CMK (cell line): ENCODE data around the gene SGCA.

Experiments
- DNase-seq: peaks from one replicate; pipeline ENCODE4 v3.0.0-alpha.2; 2010; ENCODE audit warnings: low read depth

Gene SGCA

GRCh38 chr17:50194934-50195865 is 29.4 kb downstream of the SGCA start:
- no peak for DNase-seq

DNA sequence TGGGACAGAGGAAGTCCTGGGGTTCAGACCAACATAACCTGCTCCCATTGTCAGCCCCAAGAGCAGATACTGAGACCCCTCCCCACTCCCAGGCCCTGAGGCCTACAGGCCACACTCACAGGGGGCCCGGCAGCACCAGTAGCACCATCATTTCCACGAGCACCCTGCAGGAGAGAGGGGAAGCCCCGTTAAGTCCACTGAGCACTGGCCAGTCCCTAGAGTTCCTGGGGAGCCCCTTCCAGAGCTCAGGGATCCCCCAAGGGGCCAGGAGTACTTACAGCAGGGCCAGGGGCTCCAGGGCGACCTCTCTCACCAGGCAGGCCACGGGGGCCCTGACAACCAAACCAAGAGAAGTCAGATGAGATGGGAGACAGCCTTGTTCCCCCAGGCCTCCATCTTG is 30.2 kb downstream of the SGCA start:
- DNase-seq = no peak

DNA sequence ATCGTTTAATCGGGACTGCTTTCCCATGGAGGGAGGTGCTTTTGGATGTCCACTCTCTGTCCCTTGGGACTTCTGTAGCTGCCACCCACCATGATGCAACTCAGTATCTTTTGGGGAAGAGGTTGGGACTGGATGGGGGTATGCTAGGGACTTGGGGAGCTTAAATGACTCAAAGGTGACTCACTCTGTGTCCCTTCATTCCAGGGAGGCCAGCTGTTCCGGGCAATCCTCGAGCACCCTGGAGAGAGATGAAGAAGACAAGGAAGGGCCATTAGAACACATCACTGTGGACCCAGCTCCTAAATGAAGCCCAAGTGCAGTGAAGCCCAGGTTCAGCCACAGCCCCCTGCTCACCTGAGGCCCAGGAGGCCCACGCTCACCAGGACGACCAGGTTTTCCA is 31.0 kb downstream of the SGCA start:
- no peak for DNase-seq

- DNase-seq = no peak
These were observed 32.3 kb downstream of the SGCA start for GRCh38 chr17:50198026-50198669.

DNA sequence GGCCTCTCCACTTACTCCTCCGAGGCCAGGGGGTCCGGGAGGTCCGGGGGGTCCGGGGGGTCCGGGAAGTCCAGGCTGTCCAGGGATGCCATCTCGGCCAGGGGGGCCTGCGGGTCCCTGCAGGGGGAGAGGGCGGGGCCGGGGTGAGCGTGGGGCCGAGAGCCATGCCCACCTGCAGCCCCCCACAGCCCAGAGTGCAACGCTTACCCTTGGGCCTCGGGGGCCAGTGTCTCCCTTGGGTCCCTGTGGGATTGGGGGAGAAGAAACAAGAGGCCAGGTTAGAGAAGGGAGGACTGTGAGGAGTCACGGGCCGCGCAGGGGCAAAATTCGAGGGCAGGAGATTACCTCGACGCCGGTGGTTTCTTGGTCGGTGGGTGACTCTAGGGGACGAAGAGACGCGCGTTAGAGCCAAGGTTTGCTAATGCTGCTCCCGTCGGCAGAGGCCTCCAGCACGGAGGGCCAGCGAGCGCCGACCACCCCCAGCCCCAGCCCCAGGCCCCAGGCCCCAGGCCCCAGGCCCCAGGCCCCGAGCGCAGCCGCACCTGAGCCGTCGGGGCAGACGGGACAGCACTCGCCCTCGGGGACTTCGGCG is 33.5 kb downstream of the SGCA start:
- DNase-seq = no peak

DNA sequence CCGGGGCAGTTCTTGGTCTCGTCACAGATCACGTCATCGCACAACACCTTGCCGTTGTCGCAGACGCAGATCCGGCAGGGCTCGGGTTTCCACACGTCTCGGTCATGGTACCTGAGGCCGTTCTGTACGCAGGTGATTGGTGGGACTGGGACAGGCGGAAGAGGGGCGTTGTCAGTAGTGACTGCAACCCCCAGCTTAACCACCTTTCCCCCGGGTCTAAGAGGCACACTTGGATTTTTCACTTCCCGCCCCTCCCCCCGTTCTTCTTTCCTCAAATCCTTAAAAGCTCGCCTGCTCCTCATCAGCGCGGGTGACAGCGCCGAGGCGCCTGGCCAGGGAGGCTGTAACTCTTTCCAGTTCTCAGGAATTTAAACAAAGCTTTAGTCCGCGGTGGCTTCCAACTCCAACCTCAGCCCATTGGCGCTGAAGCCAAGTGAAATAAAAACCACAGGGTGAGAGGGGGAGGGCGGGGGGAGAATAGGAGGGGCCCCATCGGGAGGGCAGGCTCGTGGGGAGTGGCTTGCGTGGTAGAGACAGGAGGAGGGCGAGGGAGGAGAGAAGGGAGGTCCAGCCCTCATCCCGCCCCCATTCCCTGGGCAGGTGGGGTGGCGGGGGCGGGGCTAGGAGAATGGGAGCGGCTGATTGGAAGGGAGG is 34.1 kb downstream of the SGCA start:
- DNase-seq = no peak

DNA sequence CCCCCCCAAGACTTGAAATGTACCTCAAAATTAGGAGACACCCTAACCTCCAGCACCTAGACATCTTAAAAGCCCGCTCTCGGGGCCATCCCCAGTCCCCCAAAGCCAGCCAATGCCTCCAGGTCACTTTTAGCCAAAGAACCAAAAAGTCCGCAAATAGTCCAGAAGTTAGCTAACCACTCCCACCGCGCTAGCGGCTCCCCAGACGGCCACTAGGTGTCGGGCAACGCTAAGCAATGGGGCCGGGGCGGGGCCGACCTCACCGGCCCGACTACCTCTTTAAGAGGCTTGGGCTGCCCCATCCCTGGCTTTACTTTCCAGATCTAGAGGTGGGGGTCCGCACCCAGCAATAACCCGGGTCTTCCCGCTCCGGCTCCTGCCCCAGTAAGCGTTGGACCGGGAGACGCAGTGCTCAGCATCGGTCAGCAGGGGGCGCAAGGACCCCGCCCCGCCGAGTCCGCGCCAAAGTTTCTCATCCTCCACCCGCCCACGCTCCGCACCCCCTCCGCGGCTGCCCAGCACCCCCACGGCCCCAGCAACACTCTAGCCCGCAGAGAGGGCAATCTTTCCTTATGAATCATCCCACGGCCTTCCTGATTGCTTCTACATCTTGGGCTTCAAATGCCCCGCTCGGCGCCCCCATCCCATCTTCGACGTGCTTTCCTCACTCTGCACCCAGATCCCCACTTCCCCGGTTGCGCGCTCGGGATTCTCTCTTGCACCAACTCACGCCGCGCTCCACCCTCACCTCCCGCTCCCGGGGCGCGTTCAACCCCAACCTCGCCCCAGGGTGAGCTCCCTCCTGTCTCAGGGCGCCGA is 34.9 kb downstream of the SGCA start:
- no peak for DNase-seq

DNA sequence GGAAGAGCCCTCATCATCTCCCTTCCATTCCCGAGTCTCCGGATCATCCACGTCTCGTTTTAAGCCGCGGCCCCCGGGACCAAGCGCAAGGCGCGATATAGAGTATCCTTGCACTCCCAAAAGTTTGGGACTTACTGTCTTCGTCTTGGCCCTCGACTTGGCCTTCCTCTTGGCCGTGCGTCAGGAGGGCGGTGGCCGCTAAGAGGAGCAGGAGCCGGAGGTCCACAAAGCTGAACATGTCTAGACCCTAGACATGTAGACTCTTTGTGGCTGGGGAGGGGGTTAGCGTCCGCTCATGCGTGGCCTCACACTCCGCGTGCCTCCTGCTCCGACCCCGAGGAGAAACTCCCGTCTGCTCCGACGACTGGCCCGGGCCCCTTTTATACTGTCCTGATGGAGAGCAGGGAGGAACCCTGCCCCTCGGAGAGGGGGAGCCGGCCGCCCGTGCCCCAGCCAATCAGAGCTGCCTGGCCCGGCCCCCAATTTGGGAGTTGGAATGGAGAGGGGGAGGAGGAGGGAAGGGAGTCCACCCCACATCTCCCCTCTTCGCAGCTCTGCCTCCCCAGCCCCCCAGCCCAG is 35.6 kb downstream of the SGCA start, which contains the start of gene COL1A1:
TSS of gene COL1A1 (minus strand) at position 356 of the 579 bp plus-strand sequence. CDS start at position 238, 118 bp downstream.
- DNase-seq = no peak

DNA sequence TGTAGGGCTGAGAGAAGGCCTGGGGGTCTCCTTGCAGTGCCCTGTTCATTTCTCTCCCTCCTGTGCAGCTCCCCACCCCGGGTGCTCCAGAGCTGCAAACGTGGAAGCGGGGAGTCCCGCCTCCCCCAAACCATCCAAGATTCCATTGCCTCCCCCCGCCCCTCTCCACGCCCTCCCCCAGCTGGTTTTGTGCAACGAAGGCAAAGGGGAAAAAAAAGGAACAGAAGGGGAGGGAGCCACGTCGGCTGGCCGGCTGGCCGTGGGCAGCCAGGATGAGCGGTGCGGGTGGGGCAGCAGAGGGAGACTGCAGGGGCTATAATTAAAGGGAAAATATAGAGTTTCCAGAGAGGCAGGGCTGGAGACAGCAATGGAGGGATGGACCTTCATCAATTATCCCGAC is 37.3 kb downstream of the SGCA start:
- no peak for DNase-seq

- DNase-seq = no peak
These were observed 38.0 kb downstream of the SGCA start for GRCh38 chr17:50203604-50204345.

DNA sequence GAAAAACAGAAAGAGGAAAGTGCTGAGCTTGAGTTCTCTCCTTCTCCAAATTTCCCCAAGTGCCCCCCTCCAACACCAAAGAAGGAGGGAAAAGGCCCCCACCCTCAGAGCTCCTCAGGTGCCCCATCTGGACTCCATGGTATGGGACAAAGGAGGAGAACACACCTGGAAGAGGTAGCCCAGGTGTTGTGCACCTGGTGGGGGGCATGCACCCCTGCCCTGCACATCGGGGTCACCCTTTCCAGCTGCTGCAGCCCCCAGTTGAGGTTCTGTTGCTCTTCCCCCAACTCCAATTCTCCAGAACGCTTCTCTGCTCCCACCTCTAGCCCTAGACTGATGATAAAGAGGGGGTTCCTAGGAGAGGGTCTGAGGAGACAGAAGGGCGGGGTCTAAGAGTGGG is 38.6 kb downstream of the SGCA start:
- DNase-seq = no peak

GRCh38 chr17:50205111-50205962 is 39.5 kb downstream of the SGCA start:
- no peak for DNase-seq

GRCh38 chr17:50205963-50206505 is 40.2 kb downstream of the SGCA start:
- DNase-seq = no peak

DNA sequence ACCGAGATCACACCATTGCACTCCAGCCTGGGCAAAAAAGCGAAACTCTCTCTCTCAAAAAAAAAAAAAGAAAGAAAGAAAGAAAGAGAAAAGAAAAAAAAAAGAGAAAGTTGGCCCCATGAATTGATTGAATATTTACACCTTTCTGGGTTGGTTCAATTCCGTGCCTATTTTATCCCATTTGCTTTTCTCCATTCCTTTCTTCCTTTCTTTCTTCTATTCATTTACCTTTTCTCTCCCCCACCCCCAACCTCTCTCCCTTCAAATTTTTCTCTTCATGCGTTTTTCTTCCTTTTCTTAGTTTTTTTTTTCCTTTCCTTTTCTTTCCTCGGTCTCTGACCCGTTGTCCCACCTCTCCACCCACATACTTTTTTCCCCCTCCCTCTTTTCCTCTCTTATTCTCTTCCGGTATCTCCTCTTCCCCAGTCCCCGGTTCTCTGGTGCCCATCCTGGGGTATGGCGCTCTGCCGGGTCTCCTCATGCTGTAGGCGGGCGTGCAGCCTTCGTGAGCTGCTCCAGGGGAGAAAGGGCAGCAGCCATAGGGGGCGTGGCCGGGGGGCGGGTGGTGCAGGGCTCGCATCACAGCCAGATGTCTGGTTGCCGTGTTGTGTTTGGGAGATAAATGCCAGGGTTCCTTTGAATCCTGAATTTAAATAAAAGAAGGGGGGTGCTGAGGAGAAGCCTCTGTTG is 40.9 kb downstream of the SGCA start:
- DNase-seq = no peak

DNA sequence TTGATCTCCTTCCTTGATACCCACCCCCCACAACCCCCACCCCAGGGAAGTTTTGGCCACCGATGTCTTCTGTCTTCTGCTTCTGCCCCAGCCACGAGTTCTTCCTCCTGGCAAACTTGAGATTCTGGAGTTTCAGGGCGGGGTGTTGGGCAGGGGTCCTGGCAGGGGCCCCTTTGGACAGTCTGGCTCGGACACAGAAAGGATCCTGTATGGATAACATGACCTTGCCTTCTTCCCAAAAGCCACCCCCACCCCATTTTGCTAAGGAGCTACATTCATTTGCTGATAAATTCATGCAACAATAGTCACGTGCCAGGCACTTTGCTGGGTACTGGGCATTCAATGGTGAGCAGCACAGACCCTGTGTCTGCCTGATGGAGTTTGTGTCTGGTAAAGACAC is 41.5 kb downstream of the SGCA start:
- DNase-seq = no peak

DNA sequence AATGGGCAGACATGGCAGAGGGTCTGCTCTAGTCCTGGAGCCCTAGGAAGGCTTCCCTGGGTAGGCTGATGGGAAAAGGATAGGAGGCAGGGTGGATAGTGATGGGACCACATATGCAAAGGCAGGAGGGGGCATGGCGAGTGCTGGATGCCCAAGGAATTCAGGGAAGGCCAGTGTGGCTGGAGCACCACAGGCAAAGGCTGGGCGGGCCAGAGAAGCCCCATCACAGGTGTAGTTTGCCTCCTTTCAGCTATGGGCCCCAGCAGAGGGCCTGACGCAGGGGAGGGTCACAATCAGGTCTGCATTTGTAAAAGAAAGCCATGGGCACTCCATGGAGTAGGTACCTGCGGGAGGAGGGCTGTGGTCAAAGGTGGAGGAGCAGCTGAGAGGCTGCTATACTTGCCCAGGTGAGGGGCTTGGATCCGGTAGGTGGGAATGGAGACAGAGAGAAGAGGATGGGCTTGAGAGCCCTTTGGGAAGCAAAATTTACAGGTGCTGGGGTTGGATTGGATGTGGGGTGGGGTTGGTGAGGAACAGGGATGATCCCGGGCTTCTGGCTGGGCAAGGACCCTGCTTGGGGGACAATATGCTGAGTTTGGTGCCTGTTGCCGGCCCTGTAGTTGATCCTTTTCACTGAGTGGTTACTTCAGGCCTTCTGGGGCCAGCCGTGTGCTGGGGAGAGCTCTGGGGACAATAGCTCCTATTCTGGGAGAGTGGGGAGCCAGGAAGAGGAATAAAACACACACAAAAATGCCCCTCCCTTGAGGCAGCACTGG is 42.2 kb downstream of the SGCA start:
- no peak for DNase-seq

GRCh38 chr17:50208611-50209061 is 42.8 kb downstream of the SGCA start:
- peak; percentile 58 for DNase-seq

- no peak for DNase-seq
These were observed 43.3 kb downstream of the SGCA start for GRCh38 chr17:50209133-50209471.
